GM19240 (cell line): ENCODE measurements around the gene MAB21L1.

Experiments
- DNase-seq: peaks from one replicate; pipeline ENCODE4 v3.0.0; 2011; ENCODE audit warnings: low spot score; ENCODE audit not compliant: insufficient read length

The MAB21L1 gene

DNA sequence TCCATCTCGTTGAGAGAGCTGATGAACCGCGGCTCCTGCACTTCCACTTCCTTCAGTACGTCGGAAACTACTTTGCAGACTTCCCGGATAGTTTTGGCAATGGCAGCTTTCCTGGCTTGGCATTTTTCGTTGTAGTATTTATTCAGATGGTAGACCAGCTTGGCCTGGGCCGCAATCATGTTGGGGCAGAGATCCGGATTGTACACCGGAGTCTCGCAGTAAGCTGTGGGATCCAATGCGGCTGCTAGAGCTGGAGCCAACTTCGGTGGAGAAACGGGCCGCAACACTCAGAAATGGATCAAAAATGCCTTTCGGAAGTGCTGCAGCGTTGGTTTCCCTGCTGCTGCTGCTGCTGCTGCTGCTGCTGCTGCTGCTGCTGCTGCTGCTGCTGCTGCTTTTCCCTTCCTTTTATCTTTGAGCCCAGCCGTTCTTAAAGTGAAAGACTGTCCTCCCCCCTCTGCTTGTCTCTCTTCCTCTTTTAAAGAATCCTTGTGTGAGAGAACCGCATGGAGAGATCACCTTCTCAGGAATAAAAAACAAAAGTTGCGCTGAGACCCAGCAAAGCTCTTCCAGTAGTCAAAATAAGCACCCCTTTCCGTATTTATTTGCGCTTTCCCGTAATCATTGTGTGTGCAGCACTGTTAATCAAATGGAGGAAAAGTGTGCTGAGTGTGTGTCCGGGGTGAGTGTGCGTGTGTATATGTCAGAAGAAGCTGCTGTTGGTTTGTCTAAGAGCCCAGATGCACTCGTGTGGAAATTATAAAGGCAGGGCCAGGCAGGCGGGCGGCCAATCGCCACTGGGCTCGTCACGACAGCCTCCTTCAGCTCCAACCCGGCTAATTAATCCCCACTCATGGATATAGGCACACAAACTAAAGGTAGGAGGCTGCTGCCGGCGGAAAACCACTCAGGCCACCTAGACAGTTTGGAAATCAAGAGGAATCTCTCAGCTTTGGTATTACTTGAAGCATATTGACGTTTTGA lies at the start of gene MAB21L1:
MAB21L1 (minus strand) TSS at position 730 of the 984 bp plus-strand sequence; CDS start at position 179, 551 bp downstream.
- DNase-seq, result no peak

- DNase-seq, result no peak
Observed at GRCh38 chr13:35524171-35524570, 47.7 kb upstream of the MAB21L1 start.

DNA sequence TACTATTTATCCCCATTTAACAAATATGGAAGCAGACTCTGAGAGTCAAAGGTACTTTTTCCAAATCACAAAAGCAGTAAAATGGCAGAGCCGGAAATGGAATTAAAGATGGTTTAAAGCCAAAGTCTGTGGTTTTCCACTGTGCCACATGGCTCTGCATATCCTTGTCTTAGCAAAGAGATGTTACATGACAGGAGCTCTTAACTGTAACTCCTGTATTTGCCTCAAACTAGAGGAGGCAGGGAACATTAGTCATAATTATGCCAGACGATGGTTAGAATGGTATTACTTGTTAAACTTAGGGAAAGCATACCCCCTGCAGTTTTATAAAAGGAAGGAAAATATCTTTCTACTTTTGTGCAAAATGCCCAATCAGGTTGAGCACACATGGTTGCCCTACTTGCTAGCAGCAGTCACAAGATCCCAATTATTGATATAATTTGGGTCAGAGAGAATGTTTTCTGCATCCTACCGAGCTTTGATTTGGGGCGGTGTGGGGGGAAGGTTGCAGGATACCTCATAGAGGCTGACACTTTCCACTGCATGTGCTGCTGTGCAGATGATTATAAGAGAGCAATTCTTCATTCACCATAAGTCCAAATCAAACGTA lies 42.0 kb upstream of the MAB21L1 start:
- DNase-seq, result no peak

DNA sequence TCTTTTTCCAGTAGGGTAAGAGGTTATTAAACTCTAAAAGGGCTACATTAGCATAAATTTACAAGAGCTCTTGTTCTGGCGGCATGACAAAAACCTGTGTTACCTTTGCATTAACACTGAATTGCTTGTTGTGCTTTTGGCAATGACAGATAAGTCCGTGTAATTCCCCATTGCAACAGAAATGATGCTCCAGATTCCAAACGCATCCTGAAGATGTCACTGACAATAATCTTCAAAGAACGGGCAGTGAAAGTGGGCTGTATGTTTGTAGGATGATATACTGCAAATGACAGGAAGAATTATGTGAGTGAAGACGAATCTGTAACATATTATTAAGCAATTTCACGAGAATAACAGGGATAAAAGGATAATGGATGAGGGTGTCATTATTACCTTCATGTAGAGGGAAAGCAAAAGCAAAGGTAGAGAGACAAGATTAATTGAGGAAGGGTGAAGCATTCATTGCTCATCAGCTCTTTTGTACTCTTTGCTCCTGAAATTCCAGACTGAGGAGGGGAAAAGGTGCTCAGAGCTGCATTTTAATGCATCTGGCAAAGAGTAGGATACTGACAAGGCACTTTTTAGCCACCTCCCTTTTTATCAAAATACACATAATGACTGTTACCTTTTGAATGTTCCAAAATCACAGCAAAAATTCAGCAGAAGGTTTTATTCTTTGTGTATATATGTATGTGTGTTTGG lies 38.5 kb upstream of the MAB21L1 start:
- DNase-seq, result no peak

GRCh38 chr13:35514061-35514477 lies 37.6 kb upstream of the MAB21L1 start:
- no peak for DNase-seq

DNA sequence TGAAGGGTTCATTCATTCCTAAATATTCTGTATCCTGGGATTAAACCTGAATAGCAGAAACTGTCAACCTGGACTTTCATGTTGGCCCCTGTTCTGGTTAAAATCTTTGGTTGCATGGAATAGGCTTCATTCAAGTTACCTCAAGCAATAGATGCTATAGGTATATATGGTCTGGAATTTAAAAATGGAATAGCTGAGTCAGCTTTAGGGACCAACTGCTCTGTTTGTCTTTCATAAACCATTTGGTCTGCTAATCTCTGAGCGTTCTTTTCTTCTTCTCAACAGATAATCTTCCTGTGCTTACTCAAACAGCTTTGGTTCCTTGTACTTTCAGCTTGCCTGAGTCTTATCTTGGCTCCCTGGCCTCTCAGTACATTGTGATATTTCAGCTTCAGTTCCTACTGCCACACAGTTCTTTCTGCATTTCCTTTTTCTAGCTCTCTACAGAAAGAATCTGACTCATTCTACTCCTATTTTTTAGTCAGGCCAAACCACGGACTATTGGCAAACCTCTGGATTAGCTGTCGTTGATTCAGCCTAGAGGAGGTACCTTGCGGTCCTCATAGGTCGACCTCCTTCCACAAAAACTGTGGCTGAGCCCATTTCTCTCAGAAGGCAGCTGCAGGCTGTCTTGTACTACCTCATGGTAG lies 35.9 kb upstream of the MAB21L1 start:
- no peak for DNase-seq

GRCh38 chr13:35502456-35502855 lies 26.0 kb upstream of the MAB21L1 start:
- DNase-seq, result no peak

DNA sequence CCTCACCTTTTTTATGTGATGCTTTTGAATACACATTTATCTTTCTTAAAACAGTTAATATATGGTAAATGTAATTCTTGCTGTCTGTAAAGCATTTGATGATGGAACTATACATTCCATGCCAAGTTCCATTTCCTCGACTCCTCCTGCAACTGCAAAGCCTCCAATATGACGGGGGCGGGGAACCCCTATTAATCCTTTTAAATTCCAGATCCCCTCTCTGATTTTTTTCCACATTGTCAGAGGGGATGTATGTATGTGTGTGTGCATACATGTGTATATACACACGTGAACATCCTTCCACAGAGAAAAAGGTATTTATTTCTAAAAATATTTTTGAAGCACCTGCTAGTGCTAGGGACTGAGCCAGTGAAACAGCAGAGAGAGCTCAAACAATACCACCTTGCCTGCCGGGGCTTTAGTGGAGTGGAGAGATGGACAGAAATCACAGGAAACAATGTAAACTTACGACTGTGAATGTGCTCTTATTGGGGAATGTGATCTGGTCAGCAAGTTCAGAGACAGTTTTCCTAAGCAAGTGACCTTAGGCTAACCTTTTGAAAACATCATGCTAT lies 25.3 kb upstream of the MAB21L1 start:
- no peak for DNase-seq

DNA sequence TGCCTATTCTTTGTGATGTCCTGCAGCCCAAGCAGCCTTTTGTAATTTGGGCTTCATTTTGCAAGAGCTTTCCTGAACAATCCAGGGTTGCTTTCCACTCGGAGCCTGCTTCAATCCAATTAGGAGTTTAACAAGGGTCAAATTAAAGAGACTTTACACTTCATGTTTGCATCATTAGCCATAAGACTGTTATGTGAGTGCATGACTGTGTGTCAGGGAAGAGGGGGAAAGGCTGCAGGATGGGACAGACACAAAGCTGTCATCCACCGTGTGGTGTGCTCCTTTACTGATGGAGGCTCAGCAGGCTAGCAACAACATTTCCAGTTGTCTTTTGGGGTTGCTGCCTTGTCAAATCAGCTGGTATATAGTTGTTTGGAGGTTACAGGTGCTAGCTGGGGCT lies 23.7 kb upstream of the MAB21L1 start:
- DNase-seq, result no peak

GRCh38 chr13:35499676-35500075 lies 23.2 kb upstream of the MAB21L1 start:
- DNase-seq, result no peak

DNA sequence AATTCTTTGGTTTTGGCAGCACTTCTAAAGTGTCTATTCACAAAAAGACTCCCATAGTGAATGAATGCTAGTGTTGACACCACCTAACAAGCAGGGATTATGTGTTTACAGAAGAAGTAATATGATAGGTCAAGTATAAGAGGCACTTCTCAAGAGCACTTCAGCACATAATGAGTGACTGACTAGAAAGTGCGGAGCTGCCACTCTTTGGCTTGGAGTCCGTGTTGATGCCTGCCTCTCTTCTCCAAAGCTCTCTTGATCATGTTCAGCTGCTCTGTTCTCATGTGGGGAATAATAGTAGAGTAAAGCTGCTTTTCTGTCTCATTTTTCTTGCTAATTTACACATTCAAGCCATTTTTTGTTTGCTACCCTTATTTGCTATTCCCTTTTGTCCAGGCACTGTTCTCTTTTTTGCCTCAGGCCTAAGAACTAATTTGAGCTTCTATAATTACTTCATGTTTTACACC lies 22.7 kb upstream of the MAB21L1 start:
- DNase-seq, result no peak

- DNase-seq, result no peak
Observed at GRCh38 chr13:35498231-35498630, 21.7 kb upstream of the MAB21L1 start.

DNA sequence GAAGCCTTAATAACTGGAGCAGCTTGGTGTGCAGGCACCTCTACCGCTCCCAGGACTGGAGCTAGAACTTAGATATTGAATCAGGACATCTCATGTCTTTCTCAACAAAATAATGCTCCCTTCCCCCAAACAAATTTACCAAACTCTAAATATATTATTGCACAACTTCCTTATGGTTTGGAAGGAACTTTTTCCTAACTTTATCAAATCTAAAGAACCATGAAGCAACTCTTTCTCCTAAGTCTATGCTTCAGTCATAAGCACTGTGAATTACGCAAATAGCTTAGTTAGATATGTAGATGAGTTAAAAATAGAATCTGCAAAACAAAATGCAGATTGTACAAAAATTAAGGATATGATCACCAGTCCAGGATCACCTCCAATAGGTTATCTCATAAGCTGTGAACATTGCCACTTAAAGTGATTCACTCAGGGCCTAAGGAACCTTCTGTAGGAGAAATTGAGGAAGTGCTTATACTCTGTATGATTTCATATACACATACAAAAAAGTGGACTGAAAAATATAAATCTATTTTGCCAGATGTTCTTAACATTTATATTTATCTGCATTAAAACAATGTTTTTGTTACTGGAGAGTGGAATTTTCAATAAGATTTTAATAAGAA lies 20.4 kb upstream of the MAB21L1 start:
- no peak for DNase-seq

GRCh38 chr13:35496006-35496405 lies 19.5 kb upstream of the MAB21L1 start:
- no peak for DNase-seq

GRCh38 chr13:35489050-35489449 lies 12.6 kb upstream of the MAB21L1 start:
- DNase-seq, result no peak

GRCh38 chr13:35485424-35485823 lies 8.9 kb upstream of the MAB21L1 start:
- DNase-seq, result no peak

DNA sequence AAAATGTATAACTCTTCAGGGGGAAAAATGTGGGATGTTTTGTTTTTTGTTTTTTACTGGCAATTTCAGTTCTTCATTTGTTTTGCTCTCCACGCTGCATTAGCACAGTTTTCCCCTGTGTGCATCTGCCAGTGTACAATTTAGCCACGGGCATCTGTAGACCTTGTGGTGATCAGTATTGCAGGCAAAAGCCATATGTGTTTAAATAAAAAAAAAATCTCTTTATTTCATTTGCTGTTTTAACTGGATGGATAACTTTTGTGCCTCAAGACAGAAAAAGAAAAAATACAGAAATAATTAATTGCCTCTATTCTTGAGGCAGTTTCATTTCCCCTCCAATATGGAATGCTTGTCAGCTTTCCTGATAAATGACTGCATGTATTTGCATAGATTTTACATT lies 7.9 kb upstream of the MAB21L1 start:
- DNase-seq, result no peak

DNA sequence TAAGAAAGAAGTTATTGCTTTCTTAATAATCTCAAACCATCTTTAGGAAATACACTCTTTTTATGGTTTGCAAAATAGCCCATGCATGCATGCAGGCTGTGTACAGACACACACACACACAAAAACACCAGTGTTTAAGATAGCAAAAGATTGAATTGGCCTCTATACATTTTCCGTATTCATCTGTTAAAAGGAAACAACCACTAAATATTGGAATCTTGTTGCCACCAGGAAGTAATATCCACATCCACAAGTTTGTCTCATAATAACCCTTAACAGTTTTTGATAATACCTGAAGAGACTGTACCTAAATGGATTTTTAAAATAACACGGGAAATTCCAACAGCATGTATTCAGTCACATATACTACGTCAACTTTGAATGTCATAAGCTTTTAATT lies 7.3 kb upstream of the MAB21L1 start:
- DNase-seq, result no peak

DNA sequence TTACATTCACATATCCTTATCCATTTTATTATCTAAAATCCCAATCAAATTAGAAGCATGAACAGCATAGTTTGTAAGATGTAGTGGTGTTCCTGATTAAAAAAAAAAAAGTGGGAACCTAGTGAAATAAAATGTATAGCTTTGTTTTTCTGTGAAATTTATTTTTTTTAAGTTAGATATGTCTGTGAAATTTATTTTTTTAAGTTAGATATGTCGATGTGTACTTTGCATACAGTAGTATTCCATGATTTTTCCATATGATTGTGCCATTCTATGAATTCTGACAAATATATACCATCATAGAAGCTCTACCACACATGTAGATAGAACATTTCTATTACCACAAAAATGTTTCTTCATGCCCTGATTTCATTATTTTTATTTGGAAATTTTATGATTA lies 6.0 kb upstream of the MAB21L1 start:
- DNase-seq, result no peak

DNA sequence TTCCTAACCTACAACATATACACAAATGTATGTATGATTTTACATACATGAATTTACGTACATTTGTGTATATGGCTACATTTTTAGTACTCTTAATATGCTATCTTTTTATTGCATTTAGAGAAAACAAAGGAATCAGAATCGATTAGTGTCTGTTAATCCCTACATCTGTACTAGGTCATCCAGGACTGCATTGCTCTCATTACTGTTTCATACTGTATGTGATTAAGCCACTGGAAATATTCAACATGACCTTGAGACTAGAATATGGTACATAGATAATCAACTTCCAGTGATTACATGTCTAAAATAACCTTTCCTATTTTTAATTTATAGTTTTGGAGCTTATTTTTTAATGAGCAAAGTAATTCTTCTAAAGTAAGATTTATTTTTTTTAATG lies 5.3 kb upstream of the MAB21L1 start:
- no peak for DNase-seq

GRCh38 chr13:35480346-35480745 lies 3.9 kb upstream of the MAB21L1 start:
- no peak for DNase-seq
